EL (cell line): ENCODE data around the gene MEAF6.

Experiments
- DNase-seq: peaks from one replicate; pipeline ENCODE4 v3.0.0-alpha.2; 2016

The MEAF6 gene

DNA sequence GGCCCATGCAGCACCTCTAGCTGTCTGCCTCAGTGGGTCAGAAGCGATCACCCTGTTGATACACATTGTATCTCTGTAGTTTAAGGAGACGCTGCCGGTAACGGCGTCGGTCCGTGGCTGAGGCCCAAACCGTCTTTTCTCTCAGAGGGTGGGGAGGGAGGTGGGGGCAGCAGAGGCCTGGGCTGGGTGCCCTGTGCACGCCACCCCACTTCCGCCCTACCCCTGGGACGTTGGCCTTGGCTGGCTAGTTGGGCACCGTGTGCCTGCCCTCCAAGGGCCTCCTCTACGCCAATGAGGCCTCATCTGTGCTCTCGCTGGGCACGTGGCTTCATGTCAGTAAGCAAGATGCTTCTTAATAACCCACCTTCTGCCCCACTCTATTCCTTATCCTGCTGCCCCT is 30.8 kb downstream of the MEAF6 start:
- no peak for DNase-seq

DNA sequence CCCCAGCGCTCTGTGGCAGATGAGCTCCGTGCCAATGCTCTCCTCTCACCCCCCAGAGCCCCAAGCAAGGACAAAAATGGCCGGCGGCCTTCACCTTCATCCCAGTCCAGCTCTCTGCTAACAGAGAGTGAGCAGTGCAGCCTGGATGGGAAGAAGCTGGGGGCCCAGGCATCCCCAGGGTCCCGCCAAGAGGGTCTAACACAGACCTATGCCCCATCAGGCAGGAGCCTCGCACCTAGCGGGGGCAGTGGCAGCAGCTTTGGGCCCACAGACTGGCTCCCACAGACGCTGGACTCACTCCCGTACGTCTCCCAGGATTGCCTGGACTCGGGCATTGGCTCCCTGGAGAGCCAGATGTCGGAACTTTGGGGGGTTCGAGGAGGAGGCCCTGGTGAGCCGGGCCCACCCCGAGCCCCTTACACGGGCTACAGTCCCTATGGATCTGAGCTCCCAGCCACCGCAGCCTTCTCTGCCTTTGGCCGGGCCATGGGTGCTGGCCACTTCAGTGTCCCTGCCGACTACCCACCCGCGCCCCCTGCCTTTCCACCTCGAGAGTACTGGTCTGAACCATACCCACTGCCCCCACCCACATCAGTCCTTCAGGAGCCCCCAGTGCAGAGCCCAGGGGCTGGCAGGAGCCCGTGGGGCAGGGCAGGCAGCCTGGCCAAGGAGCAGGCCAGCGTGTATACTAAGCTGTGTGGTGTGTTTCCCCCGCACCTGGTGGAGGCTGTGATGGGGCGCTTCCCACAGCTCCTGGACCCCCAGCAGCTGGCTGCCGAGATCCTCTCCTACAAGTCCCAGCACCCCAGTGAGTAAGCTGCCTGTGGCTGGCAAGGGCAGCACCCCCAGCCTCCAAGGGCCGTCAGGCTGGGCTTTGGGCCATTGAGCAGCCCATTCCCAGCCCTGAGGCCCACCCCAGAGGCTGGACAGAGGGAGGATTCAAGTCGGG is 31.5 kb downstream of the MEAF6 start:
- DNase-seq = no peak

DNA sequence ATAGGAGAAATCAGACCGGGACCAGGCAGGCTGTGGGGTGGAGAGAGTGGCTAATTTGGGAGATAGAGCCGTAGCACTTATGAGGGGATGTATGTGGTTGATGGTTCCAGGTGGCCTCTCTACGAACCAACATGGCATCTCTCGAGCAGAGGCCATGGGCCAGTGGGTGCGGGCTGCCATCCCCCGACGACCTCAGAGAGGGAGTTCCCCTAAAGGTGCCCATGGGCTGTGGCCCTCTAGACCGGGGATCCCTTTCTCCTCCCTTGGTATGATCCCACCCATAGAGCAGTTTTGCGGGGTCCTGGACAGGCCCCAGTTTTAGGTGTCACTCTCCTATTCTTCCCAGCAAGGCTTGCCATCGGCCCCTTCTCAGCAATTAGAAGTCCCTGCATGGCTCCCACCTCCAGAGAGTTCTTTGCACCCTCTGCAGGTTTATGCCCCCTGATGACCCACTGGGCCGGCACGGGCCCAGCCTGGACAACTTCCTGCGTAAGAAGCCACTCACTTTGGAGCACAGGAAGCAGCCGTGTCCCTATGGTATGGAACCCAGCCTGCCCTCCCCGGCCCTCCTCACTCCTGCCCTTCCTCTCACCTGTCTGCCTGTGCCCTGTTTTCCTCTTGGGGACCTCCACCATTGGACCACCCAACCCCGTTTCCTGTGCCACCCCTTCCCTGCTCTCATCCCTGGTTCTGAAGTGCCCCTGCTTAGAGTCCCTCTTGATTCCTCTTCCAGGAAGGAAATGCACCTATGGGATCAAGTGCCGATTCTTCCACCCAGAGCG is 32.4 kb downstream of the MEAF6 start:
- DNase-seq = no peak

DNA sequence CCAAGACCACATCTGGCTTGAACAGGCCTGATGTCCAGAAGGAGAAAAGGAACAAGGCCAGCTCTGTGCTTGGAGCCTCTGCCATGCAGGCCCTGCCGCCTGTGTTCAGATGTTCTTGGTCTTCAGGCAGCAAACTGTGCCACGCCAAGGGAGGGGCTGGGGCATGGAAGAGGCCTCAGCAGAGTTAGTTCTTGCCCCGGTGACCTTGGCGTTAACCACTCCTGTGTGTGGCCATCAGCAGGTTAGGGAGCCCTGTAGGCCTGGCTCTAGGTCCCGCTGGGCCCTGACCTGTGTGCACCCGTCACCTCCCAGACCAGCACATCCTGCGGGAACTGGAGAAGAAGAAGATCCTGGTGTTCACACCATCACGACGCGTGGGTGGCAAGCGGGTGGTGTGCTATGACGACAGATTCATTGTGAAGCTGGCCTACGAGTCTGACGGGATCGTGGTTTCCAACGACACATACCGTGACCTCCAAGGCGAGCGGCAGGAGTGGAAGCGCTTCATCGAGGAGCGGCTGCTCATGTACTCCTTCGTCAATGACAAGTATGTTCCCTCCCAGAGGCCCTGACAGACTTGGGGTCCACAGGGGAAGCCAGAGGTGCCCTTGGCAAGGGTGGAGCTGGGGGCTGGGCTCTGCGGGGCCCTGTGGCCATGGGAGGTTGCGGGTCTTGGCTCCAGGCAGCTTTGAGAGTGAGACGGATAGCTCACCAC is 33.1 kb downstream of the MEAF6 start:
- DNase-seq = no peak

DNA sequence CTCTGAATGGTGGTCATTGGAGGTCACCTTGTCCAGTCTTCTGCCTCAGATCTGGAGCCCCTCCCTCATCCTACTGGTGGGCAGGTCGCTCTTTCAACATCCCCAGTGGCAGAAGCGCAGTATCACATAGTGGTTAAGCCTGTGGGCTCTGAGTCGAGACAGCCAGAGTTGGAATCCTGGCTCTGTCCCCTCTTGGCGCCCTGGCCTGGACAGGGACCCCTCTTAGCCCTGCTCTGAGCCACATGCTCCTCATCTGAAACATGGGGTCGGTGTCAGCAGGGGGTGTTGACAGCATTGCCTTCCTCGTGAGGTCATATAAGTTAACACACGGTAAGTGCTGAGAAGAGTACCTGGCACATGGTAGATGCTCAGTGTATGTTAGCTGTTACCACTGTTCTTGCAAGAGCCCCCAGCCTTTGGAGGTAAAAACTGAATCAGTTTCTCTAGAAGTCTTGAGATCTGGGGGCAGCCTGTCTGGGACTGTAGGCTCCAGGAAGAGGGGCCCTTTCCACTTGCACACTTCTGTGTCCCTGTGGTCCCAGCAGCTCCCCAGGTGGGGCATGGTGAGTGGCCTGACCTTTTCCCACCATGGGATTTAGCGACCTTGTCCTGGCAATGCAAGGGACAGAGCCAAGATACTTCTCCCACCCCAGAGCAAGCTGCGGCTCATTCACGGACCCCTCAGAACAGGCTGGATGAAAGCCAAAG is 33.8 kb downstream of the MEAF6 start:
- no peak for DNase-seq

DNA sequence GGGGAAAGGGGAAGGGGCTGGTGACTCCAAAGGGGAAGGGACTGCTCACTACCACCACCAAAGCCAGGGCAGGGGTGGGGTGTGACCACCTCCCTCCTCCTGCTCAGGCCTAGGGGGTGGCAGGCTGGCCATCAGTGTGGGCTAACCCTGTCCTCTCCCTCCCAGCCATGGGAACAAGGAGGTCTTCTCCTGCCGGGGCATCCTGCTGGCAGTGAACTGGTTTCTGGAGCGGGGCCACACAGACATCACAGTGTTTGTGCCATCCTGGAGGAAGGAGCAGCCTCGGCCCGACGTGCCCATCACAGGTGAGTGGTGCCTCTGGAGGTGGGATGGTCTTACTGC is 34.5 kb downstream of the MEAF6 start:
- DNase-seq = no peak

DNA sequence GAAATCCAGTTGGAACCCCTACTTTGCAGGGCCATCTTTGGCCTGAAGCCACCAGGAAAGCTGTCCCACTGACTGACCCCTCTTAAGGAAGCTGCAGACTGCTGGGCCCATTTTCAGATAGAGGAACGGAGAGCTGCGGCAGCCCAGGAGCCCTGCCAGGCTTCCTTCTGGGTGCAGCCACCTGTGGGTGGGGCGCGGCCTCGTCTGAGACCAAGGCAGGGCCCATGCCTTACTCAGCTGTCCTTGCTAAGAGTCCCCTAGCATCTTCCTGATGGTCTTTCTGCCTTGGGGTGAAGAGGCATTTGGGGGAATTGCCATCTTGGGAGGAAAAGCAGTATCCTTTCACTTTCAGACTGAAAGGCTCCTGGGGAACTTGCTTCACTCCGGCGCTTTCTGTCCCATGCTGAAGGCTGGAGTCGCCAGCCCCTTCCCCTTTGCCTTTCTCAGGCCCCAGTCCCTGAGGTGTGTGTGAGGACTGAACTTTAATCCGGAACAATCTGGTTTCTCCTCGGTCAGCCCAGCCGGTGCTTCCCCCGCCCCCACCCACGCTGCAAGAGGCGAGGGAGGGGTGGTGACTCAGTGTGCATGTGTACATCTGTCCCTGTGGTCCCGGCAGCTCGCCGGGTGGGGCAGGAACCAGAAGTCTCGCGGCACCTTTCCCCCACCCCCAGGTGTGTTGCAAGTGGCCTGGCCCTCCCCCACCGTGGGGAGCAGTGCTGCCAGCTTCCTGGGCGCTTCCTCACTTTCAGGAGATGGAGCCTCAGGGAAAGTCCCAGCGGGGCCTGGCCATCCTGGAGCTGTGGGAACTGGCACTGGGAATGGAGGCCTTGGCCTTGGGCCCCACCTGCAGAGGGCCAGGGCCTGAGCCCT is 35.1 kb downstream of the MEAF6 start:
- DNase-seq = peak; percentile 86

DNA sequence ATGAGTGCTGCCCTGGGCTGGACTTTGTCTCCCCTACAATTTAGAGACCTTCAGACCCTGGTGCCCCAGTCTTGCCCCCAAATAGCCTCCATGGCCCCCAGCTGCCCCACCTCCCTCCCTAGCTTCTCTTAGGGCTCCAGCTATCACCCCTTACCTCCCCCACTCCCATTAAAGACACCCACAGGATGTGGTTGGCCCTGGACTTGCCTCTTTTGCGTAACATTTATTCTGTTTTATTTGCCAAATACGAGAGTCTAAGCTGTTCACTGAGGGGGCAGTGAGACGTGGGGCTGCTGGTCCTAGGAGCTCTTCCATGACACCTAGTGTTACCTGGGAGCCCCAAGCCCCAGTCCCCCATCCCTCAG is 35.7 kb downstream of the MEAF6 start:
- peak; percentile 66 for DNase-seq

DNA sequence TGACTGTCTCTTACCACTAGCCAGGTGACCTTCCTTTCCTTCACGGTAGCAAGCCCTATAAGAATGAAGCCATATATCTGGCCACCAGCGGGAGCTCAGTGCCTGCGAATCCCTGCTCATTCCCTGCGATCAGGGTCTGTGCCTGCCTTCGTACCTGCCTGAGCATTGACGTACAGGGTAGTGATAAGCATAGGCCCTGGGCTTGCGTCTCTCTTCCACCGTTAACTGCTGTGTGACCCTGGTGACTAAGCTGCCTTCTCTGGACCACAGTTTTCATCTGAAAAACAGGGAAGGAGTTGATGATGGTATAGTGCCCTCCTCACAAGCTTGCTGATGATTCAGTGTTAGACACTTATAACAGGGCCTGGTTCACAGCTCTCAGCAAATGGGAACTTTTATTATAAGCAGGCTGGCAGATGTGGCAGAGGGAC is 36.1 kb downstream of the MEAF6 start:
- peak; percentile 75 for DNase-seq

DNA sequence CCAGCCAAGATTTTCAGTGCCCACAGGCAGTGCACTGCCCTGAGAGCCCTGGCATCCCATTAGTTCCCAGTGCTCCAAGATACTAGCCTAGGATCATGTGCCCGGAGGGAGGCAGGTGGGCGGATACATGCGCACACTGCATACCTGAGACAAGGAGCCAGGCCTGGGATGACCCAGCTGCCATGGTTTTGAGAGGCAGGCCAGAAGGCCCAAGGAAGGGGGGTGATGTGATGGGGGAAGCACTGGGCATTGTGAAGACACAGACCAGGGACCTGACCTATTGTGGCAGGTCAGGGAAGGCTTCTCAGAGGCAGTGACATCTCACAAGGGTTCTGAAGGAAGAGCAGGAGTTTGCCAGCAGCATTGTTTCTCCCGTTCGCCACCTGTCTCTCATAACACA is 36.6 kb downstream of the MEAF6 start:
- no peak for DNase-seq

DNA sequence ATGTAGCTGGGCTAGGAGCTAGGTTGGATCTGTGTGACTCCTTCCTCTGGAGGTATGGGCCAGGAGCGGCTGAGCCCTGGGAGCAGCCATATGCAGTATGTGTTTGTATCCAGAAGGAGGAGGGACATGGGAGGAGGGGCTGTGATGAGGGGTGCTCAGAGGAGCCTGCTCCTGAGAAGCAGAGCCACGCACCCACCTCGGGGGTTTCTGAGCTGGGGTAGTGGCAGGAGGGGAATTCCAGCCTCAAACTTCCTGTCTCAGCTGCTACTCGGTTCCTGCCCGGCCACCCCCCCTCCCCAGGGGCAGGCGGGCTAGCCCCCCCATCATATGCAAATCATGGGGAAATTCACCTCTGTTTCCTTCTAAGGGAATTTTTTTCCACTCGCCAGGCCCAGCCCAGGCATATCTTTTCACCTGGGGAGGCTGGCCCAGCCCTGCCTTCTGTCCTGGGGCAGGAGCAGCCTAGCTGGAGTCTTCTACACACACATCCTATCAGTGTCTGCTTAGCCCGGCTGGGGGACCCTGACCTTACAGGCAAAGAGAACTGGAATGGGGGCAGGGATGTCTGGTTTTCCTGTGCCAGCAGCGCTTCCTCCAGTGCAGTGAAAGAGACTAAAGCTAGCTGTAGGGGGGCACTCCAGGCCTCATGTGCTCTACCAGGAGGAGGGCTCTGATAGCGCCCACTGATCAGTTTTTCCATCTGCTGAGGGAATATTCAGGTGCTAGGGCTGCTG is 37.2 kb downstream of the MEAF6 start:
- peak; percentile 80 for DNase-seq

DNA sequence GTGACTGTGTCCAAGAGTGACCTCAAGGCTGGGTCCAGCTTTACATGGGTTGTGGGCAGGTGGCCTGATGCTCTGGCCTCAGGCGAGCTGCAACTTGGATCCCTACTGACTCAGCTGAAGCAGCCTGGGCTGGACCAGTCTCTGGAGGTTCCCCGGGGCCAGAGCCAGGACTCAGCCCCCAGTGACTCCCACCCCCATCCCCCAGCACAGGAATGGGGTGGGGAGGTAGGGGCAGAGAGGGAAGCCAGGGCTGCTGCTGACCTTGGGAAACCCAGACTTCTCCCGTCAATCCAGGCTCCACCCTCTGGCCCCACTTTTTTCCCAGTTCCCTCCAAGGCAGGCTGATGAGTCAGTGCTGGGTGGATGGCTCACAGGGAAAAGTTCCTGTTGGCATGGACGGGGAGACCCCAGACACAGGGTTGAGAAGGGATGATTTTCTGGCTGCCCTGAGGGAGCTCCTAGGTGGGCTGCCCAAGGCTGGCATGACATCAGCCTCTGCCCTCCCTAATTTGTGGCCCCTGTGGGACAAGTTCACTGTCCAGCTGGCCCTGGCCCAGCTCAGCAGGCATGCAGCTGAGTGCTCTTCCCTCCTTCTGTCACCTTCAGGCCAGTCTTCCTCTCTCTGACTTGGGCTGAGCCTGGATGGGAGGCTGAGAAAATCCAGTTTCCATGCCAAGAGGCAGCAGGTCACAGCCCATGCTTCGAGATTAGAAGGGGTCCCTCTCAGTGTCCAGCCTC is 37.9 kb downstream of the MEAF6 start:
- peak; percentile 94 for DNase-seq

DNA sequence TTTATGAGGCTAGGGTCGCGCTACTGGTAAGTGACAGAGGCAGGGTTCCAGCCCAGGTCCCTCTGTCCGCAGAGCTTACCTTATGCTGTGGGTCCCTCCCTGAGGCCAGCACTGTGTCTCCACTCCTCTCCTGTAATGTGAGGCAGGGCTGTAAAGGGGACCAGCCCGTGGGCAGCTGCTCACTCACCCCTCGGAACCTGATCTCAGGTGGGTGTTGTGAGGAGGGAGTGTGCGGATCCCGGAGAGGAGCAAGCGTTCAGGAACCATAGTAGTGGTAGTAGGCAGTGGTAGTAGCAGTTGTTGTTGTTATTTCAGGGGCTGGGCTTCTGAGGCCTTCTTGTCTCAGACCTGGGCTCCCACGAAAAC is 38.5 kb downstream of the MEAF6 start:
- DNase-seq = no peak

DNA sequence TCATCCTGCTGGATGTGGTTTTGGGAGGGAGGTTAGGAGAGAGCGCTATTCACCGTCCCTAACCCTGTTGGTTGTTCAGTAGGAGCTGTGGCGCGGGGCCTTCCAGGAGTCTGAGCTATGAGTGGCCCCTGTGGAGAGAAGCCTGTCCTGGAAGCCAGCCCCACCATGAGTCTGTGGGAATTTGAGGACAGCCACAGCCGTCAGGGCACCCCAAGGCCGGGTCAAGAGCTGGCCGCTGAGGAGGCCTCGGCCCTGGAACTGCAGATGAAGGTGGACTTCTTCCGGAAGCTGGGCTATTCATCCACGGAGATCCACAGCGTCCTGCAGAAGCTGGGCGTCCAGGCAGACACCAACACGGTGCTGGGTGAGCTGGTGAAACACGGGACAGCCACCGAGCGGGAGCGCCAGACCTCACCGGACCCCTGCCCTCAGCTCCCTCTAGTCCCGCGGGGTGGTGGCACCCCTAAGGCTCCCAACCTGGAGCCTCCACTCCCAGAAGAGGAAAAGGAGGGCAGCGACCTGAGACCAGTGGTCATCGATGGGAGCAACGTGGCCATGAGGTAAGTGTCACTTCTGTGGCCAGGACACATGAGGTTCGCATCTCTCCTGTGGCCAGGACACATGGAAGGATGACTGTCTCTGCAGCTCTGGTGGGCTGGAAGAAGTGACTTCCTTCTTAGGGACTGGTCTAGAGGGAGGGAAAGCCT is 39.0 kb downstream of the MEAF6 start:
- DNase-seq = no peak

DNA sequence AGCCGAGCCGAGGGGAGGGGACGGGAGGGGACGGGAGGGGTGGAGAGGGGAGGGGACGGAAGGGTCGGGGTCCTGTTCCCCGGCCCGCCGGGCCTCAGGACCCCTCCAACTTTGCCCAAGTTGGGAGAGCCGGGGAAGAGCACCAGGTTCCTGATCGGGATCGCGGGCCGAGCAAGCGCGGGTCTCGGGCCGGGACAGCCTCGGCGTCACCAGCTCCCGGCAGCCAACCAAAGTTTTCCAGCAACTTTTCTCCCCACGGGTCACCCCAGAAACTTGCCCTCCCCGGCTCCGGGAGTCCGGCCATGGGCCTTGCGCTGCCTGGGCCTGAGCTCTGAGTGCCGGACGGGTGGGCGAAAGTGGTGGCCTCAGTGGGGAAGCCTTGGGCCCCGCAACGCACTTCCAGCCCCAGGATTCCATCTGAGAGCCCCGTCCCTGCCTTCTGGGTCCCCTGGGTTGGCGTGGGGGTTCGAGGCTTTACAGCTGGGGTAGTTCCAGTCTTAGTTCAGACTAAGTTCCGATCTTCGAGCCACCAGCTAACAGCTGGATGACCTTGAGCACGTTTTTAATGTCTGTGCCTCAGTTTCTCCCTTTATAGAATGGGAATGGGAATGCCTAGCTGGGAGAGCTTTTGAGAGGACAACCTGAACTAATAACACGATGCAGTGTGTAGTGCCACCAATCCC is 39.7 kb downstream of the MEAF6 start:
- DNase-seq = peak; percentile 36

DNA sequence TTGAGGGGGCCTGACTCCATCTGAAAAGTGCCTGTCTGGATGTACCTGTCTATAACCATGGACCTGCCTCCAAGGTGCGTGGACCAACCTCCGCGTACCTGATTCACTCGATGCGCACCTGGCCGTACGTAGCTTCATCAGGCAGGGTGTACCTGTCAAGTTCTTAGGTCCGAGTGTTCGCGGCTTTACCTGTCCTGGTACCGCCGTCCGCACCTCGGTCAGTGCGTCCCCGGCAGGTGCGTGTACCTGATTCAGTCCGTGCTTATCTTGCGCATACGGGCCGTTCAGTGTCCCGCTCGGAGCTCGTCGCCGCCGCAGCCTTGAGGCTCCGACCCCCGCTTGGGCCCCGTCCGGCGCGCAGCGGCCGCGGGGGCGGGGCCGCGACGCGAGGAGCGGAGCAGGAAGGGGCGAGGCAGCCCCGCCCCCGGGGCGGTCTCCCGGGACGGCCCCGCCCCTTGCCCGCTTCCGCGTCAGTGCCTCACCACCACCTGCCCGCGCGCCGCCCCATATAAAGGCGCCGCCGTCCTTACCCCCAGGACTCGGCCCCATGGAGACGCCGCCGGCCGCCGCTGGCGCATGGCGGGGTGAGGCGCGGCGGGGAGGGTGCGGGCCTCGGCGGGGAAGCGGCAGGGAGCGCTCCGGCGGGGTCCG is 40.4 kb downstream of the MEAF6 start, which contains the start of gene ZC3H12A:
TSS of gene ZC3H12A (plus strand) at position 535 of the 651 bp plus-strand sequence. CDS start 917 bp downstream, outside the sequence.
- peak; percentile 91 for DNase-seq

DNA sequence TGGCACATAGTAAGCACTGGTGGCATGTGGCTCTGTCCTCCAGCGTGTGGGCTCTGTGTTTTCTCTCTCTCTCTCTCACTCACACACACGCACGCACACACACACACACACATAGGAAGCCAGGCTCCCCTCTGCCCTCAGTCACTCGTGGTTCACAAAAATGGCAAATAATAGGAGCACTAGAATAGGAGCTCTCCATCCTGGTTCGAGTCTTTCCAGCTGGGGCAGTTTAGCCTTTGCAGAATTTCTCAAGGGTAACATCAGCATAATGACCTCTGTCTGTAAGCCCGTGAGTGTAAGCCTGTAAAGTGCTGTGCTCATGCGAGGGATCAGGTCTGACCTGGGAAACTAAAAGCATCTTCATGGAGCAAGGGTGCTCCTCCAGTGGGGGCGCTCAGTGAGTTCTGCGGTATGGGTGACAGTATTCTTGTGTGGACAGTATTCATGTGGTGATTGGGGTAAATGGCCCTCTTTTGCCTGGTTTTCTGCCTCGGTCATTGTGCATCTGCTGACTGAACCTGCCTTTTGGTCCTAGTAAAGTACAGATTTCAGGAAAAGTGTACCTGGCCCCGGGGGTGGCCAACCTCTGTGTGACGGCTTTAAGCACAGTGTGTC is 41.0 kb downstream of the MEAF6 start:
- peak; percentile 29 for DNase-seq

DNA sequence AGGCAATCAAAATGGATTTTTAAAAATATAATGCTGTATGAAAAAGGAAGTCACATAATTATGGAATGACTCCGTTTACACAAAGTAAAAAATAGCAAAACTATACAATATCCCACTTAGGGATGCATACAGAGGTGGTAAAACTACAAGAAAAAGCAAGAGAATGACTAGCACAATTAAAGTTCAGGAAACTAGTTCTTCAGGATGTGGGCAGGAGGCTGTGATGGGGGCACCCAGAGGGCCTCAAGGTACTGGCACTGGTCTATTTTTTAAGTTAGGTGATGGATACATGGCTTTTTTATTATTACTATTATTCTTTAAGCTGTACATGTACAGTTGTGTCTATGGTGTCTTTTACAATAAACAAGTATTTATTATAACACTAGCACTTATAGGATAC is 41.6 kb downstream of the MEAF6 start:
- no peak for DNase-seq
